Inflammatory macrophage treated with lipopolysaccharide for 1 hour (primary cell): Measurements from ENCODE around the gene CAP2.

Experiments used
- DNase-seq, 2 donors: peaks; one replicate each; pipeline ENCODE4 v3.0.0-alpha.2; 2020 to 2022

Gene CAP2, protein sequence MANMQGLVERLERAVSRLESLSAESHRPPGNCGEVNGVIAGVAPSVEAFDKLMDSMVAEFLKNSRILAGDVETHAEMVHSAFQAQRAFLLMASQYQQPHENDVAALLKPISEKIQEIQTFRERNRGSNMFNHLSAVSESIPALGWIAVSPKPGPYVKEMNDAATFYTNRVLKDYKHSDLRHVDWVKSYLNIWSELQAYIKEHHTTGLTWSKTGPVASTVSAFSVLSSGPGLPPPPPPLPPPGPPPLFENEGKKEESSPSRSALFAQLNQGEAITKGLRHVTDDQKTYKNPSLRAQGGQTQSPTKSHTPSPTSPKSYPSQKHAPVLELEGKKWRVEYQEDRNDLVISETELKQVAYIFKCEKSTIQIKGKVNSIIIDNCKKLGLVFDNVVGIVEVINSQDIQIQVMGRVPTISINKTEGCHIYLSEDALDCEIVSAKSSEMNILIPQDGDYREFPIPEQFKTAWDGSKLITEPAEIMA

DNA sequence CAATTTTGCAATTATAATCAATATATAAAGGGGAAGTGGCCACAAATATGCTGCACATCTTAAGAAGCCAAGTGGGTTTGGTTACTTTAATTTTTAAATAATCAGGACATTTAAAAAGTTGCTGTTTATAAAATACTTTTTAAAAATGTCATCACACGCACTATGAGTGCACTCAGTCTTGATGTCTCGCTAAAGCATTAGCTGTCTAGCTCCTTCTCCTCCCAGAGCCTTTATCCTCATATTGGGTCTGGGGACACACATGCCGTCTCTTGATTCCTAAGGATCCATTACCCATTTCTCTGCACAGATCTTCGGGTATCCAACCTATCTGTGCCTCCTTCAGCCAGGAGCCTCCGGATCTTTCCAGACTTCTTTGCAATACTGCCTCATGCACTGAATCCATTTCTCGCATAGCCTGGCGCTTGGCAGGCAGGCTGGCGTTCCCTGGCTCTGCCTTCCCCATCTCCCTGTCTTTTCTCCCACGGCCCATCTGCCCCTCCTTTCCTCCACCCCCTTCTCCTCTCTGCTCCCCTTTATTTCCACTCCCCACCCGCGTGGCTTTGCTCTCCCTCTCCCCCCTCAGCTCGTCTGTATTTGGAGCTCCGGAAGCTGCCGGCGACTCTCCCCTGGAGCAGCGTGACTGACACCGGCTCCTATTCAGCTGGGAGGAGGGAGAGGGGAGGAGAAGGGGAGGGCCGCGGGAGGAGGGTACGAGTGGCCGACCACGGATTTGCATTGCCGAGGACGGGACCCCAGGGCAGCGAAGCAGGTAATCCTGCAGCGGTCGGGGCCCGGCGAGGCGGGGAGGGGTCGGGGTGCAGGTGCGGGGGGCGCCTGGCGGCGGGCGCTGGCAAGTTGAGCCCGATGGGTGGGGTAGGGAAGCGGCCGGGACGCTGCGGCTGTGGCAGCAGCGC, at the start of gene CAP2:
TSS of gene CAP2 (plus strand) at position 618 of the 914 bp plus-strand sequence. CDS start 27,961 bp downstream, outside the sequence.
- DNase-seq, result no peak

DNA sequence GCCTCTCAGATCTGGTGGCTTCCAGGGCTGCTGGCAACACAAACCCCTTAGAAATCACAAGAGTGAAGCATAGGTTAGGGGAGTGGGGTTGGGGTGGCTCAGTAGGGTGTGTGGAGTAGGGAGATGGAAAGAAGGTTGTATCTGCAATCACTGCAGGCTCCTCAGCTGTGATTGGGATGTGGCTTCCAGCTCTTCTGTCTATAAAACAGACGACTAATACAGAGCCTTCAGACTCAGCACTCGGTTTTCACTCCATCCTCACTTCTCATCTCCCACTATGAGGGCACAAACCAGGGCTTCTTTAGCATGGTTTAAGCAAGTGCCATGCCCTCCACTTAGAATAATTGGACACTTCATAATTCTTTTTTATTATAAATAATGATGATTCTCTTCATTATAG, 46.4 kb upstream of the CAP2 start:
- no peak for DNase-seq

DNA sequence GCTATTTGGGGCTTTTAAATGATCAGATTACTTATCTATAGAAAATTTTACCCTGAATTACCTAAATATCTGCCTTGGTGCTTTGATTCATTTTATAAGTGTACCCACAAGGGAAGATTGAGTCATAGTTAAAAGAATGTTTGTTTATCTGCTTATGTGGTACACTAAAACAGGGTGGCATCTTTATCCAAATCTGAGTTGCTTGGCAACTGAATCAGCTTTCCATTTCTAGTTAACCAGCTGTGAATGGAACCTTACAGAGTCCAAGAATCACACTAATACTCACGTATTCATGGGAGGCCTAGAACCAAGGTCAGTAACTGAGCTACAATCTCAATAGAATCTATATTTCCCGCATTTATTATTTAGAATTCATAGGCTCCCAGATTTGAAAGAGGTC, 44.0 kb upstream of the CAP2 start:
- DNase-seq, result no peak

DNA sequence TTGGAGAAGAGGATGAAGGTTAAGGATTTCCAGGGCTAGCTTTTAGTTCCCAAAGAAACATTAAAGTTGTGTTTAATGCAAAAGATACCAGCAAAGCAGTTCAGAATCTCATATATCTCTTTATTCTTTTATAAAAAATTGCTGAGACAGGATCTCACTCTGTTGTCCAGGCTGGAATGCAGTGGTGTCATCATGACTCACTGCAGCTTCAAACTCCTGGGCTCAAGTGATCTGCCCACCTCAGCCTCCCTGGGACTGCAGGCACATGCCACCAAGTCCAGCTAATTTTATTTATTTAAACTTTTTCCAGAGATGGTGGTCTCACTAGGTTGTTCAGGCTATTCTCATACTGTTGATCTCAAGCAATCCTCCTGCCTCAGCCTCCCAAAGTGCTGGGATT, 41.1 kb upstream of the CAP2 start:
- no peak for DNase-seq

DNA sequence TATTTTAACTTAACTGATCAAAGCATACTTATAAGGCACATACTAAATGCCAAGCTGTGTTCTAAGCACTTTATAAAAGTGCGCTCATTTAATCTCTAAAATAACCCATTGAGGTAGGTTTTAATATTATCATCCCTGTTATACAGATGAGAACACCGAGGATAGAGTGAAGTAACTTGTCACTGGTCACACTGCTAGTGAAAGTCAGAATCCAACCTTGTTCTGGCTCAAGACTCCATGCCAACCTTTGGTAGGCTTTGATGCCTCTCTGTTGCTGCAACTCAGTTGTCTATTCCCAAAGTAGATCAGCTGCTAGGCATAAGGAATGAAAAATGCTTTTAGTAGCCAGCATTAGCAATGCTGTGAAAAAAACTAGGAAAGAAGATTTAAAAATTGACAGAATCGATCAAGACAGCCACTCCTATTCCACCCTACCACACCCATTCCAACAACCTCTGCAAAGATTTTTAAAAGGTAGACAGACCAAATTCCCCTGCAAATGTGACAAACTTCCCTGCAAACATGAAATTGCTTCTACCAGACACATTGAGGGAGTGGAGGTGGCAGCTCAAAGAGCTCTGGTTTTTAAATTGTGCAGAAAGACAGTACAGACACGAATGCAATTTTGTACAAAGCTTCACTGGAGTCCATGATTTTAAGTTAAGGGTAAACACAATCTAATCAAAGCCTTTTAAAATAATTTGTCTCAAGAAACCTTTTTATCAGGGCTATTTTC, 39.8 kb upstream of the CAP2 start:
- no peak for DNase-seq

DNA sequence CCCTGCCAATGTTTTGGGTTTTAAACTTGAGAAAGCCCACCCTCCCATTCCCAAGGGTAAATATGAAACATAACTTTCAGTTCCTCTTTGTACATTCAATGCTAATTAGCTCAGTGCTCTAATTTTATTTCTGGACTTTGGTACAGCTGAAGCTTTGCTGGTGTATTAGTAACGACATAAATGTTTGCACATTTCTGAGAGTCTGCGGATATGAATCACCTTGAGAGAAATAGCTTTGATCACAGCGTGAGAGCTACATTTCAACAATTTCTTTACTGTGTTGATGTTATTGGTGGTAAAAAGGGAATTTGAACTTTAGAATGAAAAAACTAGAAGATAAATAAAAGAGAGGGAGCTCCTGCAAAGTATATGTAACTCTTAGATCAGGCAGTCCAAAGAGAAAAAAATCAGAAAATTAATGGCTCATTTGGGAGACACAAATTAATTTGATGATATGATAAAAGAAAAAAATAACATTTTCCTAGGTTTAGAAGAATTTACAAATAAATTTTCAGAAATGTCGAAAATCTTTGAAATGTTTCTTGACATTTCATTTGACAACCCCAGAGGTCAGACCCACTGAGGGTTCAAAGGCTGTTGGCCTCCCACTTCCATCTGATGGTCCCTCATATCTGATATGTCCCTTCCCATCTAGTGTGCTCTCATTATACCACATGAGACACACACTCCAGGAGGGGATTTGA, 38.5 kb upstream of the CAP2 start:
- no peak for DNase-seq

DNA sequence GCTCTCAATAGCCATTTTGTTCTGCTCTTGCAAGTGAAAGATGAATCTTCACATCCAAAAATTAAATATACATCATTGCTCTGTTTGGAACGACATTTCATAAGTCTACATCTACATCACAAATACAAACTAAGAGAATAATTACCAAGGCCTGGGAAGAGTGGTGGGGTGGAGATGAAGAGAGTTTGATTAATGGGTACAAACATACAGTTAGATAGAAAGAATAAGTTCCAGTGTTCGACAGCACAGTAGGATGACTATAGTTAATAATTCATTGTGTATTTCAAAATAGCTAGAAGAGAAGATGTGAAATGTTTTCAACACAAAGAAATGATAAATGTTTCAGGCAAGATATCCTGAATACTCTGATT, 38.0 kb upstream of the CAP2 start:
- no peak for DNase-seq

DNA sequence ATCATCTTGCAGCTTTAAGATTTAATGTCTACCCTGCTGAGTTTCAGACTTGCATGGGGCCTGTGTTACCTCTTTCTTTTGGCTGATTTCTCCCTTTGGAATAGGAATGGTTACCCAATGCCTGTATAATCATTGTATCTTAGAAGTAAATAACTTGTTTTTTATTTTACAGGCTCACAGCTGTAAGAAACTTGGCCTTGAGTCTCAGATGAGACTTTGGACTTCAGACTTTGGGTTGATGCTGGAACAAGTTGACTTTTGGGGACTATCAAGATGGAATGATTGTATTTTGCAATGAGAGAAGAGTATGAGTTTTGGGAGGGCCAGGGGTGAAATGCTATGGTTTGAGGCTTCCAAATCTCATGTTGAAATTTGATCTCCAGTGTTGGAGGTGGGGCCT, 34.9 kb upstream of the CAP2 start:
- no peak for DNase-seq

DNA sequence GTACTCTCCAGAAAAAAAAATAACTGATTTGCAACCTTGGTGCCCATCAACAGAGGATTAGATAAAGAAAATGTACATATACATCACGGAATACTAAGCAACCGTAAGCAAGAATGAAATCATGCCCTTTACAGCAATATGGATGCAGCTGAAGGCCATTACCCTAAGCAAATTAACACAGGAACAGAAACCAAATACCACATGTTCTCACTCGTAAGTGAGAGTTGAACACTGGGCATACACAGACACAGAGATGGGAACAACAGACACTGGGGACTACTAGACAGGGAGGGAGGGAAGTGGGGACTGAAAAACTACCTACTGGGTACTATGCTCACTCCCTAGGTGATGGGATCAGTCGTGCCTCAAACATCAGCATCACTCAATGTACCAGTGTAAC, 32.8 kb upstream of the CAP2 start:
- no peak for DNase-seq

DNA sequence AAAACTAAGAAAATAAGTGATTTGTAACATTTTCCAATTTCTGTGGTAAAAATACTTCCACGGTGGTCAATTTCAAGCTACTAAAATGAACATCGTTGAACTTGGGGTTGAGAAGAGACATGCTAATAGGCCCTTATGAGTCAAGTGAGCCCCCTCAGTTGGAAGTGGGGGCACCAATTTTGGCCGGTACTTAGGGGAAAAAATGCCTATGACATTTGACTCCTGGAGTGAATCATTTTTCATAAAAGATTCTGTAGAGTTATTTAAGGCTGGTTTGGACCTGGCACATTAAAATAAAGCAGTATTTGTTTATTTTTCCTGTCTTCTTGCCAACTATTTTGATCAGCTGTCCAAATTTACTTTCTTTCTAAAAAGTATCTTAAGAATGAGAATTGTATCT, 32.4 kb upstream of the CAP2 start:
- no peak for DNase-seq

DNA sequence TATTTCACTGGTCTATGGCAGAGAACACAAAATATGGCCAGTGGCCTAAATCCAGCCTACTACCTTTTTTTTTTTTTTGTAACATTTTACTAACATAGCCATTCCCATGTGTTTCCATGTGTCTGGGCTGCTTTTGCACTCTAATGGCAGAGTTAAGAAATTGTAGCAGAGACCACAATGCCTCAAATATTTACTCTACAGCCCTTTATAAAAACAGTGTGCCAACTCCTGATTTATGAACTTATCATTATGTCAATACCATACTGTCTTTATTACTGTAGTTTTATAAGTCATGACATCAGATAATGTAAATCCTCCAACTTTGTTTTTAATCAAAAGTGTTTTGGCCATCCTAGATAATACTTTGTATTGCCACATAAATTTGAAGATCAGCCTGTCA, 27.4 kb upstream of the CAP2 start:
- no peak for DNase-seq

DNA sequence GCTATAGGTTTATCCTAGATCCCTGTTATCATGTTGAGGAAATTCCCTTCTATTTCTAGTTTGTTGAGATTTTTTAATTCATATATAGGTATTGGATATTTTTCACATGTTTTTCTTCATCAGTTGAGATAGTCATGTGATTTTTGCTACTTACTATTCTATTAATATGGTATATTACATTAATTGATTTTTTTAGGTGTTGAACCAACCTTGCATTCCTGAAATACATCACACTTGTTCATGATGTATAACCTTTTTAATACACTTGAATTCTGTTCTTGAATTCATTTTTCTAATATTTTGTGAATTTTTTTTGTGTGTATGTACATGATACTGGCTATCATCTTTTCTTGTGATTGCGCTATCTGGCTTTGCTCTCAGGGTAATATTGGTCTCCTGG, 25.5 kb upstream of the CAP2 start:
- DNase-seq, result no peak

DNA sequence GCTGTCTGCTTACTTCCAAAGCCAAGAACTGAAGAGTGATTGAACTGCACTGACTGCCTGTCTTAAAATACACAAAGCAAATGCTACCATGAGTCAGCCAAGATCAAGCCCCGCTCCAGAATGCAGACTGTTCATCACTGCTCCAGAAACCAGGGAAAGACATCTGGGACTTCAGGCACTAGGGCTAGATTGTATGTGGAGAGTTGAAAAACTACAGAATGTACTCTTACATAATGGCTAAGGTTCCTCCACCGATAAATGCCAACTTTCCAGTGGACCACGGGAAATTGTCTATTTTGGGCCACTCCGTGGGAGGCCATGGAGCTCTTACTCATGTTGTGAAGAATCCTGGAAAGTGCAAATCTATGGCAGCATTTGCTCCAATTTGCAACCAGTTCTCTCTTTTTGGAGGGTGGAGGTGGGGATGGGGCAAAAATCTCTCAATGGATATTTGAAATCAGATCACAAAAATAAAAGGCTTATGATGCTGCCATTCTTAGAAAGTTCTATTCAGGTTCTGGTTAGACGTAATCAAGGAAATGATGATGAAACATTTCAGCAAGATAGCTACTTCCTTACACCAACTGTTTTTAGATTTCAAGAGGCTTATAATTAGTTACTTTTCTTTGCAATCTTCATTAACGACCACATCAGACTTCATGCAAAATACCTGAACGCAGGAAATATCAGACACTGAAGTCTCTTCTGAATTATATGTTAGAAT, 11.8 kb upstream of the CAP2 start:
- DNase-seq, result peak; percentile 3 to 10

DNA sequence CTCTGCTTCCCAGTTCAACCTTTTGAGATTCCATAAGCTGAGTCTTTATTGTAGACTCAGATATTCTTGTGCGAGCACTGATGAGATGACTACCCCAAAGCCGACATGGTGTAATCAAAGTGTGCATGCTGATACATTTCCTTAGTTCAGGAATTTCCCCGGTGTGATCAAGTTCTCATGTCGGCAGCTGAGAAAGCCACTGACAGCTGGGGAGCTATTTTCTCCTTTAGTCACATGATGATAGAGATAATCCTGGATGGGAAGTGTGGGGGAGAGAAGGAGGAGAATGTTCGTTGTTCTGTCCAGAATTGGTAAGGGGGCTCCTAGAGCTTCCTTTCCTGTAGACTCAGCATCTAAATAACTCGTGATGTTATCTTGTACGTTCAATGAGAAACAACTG, 7.7 kb upstream of the CAP2 start:
- no peak for DNase-seq

DNA sequence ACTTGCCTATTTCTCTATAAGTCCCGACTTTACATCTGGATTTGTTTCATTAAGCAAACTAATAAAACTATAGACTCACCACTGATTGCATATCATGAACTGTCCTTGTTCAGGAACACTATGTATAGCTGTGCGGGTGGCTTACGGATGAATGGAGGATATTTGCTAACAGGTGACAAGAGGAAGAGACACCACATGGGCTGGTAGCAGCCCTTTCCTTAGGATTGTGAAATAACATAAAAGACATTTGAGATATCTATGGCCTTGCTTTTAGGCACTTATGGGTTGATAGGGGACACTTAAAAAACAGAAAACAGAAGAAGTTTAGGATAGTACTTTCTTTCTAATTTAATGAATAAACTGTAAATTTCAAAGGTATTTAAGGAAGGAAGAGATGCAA, 5.0 kb upstream of the CAP2 start:
- DNase-seq, result no peak

DNA sequence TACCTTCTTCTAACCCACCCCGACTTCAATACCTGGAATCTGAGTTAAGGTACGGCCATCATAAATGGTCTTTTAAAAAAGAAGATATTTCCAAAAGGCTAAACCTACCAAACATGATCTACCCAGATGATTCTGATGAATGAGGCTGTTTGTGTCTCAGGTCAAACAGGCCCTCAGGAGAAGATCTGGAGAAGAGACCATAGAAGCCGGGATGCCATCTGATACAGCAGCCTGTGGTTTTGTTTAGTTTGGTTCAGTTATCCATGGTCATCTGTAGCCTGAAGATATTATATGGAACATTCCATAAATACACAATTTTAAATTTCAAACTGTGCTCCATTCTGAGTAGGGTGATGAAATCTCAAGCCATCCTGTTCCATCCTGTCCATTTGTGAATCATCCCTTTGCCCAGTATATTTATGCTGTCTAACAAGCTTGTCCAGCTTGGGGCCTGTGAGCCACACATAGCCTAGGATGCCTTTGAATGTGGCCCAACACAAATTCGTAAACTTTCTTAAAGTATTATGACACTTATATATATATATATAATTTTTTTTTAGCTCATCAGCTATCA, 4.0 kb upstream of the CAP2 start:
- DNase-seq, result no peak

DNA sequence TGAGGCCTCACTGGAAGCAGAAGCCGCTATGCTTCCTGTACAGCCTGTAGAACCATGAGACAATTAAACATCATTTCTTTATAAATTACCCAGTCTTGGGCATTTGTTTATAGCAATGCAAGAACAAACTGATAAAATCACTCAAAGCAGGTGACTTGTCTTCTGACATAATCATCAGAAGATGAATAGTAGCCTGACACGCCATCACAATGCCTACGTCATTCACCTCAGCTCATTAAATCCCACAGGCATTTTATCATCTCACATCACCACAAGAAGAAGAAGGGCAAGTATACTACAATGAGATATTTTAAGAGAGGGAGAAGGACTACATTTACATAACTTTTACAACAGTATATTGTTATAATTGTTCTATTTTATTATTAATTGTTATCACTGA, 3.1 kb upstream of the CAP2 start:
- DNase-seq, result no peak

DNA sequence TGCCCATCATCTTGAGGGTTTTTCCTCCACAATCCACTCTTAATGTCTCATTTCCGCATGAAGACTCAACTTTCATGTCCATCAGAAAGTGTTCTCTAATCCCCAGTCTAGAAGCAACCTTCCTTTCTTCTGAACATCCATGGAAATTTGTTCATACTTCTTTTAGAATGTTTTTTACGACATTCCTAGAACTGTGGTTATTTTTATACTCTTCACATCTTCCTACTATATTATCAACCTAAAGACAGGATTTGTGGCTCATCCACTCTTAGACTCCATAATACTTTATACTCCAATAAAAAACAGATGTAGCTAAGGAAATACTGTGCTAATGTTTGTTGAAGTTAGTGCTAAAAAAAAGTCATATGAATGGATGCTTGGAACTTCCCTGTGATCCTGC, 1.4 kb upstream of the CAP2 start:
- DNase-seq, result no peak

DNA sequence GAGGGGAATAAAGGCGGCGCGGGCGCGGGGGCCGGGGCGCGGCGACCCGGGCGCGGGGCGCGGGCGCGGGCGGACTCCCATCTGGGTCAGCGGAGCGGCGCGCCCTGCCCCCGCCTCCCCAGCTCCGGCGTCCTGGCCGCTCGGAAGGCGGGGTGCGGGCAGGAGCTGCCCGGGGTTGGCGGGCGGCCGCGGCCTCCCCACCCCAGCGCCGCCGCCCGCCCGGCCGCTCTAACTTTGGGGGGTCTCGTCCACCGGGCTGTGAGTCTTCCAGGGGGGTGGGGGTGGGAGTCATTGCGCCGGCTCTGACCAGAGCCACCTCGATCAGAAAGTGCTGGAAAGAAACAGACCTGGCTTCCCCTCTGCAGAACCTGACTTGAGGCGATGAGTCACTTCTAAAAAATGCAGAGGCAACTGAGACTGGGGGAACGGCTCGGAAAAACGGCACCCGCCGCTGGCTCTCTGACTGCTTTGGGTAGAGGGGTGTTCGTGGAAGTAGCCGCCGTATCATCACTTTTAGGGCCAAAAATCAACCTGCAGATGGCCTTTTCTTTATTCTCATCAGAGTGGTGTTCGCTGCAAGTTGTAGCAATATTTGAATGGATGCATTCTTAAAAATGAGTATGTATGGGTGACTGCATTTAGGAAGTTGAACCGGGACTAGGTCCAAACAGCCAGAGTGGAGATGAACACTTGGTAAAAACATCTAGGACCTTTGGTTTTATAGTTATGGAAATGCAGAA, 667 bp downstream of the CAP2 start:
- no peak for DNase-seq

DNA sequence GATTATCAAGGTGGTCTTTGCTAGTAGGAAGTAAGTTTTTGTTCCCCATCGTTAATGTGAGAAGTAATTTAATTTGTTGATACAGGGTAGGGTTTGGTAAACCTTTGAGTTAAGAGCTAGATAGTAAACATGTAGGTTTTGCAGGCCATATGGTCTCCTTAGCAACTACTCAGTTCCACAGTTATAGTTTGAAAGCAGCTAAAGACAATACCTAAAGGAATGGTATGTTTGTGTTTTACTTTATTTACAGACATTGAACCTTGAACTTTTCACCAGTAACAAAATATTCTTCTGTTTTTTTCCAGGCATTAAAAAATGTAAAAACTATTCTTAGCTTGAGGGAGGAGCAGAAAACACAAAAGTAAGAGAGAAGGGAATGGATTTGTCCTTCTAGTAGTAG, 1.7 kb downstream of the CAP2 start:
- DNase-seq, result no peak

DNA sequence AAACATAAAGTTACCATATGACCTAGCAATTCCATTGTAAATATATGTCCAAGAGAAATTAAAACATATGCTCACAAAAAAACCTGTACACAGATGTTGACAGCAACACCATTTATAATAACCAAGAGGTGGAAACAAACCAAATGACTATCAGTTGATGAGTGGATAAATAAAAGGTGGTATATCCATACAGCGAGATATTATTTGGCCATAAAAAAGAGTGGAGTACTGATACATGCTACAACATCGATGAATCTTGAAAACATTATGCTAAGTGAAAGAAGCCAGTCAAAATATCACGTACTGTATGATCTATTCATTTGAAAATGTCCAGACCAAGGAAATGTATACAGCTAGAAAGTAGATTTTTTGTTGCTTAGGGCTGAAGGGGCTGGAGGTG, 2.9 kb downstream of the CAP2 start:
- no peak for DNase-seq
